DMS53 treated with DMSO at 0.1 percent for 48 hours (cell line): ENCODE results near the gene SMTNL1.
"Not testable (repeated sequence)": the region's sequence is repeated elsewhere in the genome, so short reads cannot be mapped to it uniquely, and the experiment has no call there.

ENCODE experiments used
- DNase-seq: peaks from one replicate; lab custom pipeline; 2025; ENCODE audit not compliant: unreplicated experiment; lab: John Stamatoyannopoulos, UW

Gene SMTNL1

DNA sequence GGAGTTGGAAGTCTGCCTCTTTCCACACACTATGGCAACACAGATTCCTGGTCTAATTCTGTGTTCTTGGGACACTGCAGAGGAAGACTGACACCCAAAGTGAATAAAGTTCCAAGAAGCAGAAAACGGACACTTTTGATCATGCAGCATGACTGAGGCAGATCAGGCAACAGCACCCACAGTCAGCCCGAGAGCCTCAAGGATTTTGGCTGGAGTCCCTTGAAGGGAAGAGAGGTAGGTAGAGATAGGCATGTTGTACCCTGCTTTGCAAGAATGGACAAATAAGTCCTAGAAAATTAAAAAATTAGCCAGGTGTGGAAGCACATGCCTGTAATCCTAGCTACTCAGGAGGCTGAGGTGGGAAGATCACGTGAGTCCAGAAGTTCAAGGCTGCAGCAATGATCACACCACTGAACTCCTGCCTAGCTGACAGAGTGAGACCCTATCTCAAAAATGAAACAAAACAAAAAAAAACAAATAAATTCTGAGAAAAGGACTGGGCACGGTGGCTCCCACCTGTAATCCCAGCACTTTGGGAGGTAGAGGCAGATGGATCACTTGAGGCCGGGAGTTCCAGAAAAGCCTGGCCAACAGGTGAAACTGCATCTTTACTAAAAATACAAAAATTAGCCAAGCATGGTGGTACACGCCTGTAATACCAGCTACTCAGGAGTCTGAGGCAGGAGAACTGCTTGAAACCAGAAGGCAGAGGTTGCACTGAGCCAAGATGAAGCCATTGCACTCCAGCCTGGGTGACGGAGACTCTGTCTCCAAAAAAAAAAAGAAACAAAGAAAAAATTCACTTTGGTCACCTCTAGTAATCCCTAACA lies 28.8 kb upstream of the SMTNL1 start:
- no peak for DNase-seq

- DNase-seq, result no peak
Measured at GRCh38 chr11:57511741-57512430, 25.5 kb upstream of the SMTNL1 start.

DNA sequence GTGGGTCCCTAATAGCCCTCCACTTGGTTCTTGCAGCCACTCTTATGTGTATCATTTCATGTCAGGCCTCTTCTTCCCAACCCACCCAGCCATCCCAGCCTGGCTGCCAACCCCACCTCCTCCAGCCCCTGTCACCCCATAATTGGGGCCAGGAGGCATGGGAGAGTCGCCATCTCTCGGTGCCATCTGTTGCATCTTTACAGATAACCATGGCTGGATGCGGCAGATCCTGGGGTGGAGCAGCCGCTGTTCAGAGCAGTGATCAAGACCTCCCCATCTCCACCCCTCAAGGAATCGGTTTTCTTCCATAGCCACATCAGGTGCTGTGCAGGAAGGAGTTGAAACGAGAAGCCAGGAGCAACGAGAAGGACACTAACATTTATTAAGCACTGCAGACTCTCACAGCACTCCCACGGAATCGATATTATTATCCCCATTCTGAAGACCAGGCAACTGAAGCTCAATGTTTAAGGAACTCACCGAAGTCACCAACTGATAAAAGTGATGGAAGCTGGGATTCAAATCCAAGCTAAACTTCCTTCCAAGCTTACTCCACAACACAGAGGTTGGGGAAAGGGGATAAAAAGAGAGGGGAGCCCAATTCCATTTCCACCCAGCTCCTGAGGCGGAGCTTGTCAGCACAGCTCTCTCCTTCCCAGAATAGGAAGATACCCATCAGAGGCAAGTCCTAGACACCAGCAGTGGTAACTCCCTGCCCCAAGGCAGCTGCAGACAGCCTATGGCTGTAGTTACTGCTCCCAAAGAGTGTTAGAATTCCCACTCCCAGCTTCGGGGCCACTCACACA lies 24.5 kb upstream of the SMTNL1 start:
- no peak for DNase-seq

DNA sequence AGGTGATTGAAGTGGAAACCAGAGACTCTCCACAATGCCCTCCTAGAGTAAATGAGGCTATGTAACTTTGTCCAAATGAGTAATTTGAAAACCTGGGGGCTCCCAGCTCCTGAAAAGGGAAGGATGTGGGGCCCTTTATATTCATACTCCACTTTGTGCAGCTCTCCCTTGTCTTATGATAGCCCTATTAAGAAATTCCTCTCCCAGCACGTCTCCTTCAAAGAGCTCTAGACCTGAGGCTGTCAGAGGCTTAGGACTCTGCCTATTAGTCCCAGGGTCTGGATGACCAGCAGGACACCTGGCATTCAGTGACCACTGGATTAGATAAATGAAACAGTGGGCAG lies 24.0 kb upstream of the SMTNL1 start:
- no peak for DNase-seq

DNA sequence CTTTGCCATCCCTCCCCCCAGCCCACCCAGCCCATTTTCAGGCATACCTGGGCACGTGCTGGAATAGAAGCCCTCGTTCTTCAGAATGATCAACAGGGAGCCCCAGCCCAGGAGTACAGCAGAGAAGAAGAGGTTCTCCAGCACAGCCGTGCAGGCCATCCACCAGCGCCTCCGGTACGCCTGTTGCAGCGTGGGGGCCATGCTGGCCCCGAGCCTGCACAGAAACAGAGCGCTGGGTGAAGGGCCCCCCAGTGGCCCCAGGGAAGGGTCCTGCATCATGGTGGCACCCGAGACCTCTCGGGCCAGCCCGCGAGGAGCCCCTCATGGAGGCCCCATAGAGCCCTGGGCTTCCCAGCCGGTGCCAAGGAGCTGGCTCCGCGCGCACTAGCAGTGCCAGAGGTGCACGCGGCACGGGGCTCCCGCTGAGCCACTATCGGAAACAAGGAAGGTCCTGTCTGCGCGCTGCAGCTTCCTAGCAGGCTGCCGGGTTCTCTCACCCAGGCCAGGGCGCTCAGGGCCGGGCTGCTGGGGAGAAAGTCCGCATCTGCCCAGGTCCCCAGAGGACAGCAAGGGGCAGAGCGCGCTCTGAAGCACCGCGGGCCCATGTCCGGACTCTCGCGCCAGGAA lies 23.4 kb upstream of the SMTNL1 start:
- no peak for DNase-seq

- DNase-seq, result no peak
Measured at GRCh38 chr11:57514538-57515331, 22.7 kb upstream of the SMTNL1 start.

DNA sequence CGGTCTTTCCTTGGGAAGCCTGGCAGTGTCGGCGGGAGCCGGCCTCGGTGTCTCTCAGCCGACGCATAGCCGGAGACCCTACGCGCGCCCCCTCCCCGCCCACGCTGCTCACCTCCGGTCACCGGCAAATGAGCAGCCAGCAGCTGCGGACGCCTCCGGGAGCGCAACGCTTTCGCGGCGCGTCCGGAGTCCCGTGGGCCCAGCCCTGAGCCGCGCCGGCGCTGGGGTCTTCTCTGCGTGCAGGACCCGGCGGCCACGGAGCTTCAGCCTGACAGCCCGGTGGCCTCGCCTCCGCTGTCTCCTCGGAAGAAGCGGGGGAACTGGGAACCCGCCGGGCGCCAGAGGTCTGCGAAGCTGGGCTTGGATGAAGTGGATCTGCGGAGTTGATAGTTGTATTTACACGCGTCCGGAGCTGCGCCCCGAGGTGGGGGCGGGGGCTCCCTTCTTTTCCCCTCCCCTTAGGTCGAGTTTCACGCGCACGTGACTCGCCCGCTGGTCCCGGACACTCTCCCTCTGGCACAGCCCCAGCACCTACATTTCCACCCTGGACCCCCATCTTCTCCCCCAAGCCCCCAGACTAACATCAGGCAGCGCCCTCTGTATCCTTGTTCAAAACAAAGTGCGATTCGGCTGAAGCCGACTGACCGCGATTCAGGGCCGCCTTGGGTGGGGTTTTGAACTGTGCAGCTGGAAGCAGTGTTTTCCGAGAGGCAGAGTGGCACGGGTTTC lies 21.9 kb upstream of the SMTNL1 start, which contains the start of gene SLC43A1:
Gene SLC43A1 (minus strand): TSS at position 371 of the 729 bp plus-strand sequence. CDS start 1,591 bp downstream, outside the sequence.
- no peak for DNase-seq

DNA sequence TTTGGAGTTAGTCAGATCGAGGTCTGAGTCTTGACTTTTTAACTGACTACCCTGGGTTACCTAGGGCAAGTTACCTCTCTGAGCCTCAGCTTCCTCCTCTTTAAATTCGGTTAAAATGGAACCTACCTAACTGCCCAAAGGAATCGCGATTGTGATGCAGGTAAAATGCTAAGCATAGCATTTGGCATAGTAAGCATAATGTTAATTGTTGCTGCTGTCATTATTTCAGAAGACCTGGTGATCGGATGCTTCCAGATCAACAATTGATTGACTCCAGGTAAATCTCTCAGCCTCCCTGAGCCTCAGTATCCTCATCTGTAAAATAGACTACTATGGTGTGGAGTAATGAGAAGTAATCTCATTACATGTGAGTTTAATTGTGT lies 21.3 kb upstream of the SMTNL1 start:
- no peak for DNase-seq

- DNase-seq, result no peak
Measured at GRCh38 chr11:57521116-57521515, 16.3 kb upstream of the SMTNL1 start.

DNA sequence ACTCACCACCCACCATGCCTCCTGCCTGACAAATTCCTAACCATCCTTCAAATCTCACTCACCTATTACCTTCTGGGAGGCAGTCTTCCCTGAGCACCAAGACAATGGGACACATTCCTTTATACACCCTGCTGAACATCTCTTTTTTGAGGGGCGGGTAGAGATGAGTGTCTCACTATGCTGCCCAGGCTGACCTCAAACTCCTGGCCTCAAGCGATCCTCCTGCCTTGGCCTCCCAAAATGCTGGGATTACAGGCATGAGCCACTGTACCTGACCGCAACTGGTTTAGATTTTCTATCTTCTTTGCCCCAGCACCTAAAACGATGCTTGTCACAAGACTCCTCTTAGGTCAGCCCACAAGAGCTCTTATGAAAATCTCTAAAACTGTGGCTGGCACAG lies 14.0 kb upstream of the SMTNL1 start:
- DNase-seq, result no peak

GRCh38 chr11:57527056-57527631 lies 10.3 kb upstream of the SMTNL1 start:
- no peak for DNase-seq

DNA sequence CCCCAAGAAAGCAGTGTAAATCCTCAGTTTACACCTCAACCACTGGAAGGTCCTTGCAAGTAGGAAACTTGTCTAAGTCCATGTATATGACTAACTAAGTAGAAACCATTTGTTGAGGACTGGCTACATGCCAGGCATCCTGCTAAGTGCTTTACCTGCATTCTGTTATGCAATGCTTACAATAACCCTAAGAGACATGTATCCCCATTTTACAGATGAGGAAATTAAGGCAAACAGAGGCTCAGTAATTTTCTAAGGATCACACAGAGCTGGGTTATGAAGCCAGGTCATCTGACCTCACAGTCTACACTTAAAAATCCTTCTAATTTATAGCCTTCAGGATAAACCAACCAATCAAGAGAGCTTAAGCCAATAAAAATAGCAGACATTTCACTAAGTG lies 8.4 kb upstream of the SMTNL1 start:
- DNase-seq, result no peak

DNA sequence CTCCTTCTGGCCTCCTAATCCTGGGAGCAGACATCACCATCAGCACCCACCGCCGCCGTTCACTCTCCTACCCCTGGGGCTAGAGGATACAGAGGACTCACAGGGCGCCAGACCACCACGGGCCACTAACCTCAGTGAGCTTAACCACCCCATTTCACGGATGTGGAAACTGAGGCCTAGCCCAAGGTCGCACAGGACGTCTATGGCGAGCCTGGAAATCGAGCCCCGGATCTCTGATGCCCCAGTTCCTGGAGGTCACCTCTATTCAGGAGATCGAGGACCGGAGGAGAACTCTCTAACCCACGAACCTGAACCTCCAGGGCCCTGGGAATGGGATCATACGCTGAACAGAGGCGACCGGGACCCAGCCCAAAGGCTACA lies 7.2 kb upstream of the SMTNL1 start:
- DNase-seq, result no peak

DNA sequence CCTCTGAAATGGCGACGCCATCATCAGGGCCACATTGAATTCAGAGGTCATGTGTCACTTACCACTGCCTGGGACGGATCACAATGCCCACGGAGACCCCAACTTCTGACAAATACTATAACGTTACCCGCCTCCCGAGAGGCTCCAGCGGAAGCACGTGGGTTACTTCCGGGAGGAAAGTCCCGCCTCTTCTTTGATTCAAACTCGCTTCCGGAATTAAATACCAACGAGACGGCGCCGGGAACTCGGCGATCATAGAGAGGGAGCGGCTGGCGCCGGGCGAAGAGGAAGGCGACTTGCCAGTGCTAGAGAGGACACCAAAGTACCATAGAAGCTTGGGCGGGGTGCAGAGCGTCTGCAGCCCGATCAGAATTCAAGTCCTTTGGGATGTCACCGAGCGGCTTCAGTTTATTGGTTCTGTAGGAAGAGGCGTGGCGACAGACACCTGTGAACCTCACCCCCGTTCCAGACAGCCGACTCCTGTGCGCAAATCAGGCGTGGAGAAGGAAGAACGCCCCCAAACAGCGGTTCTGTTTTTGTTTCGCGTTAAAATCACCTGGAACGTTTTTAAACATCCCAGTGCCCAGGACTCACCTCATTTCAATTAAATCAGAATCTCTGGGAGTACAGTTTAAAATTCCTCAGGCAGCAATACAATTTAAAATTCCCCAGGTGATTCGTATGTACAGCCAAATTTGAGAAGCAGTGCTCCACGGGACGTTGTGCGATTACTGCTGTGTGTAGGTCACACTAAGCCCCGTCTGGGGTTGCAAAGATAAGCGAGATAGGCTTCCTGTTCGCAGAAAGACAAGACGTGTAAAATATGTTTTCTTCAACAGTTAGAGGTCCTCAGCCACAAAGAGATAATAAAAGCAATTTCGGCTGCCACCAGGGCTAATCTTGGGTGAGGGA lies 6.5 kb upstream of the SMTNL1 start, which contains the start of gene TIMM10:
Gene TIMM10 (minus strand): TSS at position 159 of the 912 bp plus-strand sequence. CDS start 565 bp downstream, outside the sequence.
- DNase-seq, result peak; percentile 76

DNA sequence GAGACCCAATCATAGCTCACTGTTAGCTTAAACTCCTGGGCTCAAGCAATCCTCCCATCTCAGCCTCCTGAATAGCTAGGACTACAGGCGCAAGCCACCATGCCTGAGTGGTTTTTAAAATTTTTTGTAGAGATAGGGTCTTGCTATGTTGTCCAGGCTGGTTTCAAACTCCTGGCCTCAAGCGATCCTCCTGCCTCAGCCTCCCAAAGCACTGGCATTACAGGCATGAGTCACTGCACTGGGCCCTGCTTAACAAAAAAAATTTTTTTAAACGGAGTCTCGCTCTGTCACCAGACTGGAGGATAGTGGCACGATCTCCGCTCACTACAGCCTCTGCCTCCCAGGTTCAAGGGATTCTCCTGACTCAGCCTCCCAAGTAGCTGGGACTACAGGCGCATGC lies 2.9 kb upstream of the SMTNL1 start:
- DNase-seq, result not testable (repeated sequence)

DNA sequence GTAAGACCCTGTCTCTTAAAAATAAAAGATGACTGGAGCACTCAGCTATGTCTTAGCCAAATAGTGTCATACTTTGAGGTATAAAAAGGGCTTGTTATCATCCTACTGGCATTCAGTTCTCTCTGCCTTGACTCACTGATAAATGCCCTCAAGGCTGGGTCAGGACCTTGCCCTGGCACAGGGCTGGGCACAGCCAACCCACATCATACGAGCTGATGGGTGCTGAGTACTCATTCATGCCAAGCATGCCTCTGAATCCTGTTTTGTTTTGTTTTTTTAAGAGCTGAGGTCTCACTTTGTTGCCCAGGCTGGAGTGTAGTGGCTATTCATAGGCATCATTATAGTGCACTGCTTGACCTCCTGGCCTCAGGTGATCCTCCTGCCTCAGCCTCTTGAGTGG lies 1.9 kb downstream of the SMTNL1 start:
- no peak for DNase-seq

DNA sequence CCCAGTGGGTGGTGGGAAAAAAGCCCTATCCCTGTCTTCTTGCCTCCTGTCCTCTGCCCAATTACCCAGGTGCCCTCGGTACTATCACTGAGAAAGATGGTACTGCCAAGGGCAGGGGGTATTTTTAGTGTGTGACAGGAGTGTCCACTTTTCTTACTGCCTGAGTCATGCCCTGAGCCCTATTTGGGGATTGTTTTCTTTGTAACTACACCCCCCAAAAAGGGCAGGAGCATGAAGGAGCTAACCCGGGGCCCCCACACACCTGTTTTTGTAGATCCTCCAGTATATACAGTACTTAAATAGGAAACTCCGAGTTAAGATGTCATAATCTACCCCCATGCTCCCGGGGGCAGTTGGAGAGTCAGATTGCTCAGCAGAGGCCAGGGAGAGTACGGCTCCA lies 3.8 kb downstream of the SMTNL1 start:
- no peak for DNase-seq

DNA sequence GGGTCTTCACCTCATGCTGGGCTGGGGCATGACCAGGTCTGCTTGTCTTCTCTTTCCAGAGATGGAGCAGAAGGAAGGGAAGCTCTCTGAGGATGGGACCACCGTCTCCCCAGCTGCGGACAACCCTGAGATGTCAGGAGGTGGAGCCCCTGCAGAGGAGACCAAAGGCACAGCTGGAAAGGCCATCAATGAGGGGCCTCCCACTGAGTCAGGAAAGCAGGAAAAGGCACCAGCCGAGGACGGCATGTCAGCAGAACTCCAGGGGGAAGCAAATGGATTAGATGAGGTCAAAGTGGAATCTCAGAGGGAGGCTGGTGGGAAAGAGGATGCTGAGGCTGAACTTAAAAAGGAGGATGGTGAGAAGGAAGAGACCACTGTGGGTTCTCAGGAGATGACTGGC lies 5.2 kb downstream of the SMTNL1 start:
- no peak for DNase-seq
